ENCODE data around the gene PLEKHO1.
"Not testable (repeated sequence)": the region's sequence is repeated elsewhere in the genome, so short reads cannot be mapped to it uniquely, and the experiment has no call there.

The PLEKHO1 gene

DNA sequence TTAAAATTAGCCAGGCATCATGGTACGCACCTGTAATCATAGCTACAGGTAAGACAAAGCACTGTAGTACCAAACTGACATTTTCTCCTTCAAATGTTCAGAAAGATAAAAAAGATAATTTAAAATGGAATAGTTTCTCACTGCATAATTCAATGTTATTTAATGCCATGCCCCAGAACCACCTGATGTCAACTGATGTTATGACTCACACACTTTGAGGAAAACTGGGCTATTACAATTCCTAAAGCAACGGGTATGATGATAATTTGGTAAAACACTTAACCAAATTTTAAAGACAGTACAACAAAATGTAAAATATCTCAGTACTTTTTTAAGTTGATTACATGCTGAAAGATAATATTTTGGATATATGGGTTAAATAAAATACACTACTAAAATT is 22.9 kb upstream of the PLEKHO1 start:
- Histone ChIP-seq H3K4me3 (ENCODE audit: low read depth, low read length) (no peak overlapping the region), H3K9ac (no peak overlapping the region), H3K9me3 (ENCODE audit: control insufficient read depth, low read length) (no peaks in the 10 kb centered on the region), H3K36me3 (ENCODE audit: control insufficient read depth, insufficient read depth, low read length) (no peaks in the 10 kb centered on the region), H3K27me3 (ENCODE audit: control insufficient read depth, insufficient read depth, low read length) (no peaks in the 10 kb centered on the region), H3K4me2 (ENCODE audit: low read length) (no peak overlapping the region), H3K4me1 (no peaks in the 10 kb centered on the region), H3K27ac (no peak overlapping the region), H3K79me2 (no peaks in the 10 kb centered on the region), H2AFZ (no peak overlapping the region)
- TF ChIP-seq, protein P1, sequence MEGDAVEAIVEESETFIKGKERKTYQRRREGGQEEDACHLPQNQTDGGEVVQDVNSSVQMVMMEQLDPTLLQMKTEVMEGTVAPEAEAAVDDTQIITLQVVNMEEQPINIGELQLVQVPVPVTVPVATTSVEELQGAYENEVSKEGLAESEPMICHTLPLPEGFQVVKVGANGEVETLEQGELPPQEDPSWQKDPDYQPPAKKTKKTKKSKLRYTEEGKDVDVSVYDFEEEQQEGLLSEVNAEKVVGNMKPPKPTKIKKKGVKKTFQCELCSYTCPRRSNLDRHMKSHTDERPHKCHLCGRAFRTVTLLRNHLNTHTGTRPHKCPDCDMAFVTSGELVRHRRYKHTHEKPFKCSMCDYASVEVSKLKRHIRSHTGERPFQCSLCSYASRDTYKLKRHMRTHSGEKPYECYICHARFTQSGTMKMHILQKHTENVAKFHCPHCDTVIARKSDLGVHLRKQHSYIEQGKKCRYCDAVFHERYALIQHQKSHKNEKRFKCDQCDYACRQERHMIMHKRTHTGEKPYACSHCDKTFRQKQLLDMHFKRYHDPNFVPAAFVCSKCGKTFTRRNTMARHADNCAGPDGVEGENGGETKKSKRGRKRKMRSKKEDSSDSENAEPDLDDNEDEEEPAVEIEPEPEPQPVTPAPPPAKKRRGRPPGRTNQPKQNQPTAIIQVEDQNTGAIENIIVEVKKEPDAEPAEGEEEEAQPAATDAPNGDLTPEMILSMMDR (IDR thresholded peaks at IDR 0.05) = no peak

GRCh38 chr1:150127464-150127863 is 22.3 kb upstream of the PLEKHO1 start:
- no peak overlapping the region for H3K4me3 ChIP-seq (ENCODE audit: low read depth, low read length)
- no peaks in the 10 kb centered on the region for H3K27me3 ChIP-seq (ENCODE audit: control insufficient read depth, insufficient read depth, low read length)
- no peak overlapping the region for H3K4me2 ChIP-seq (ENCODE audit: low read length)
- no peaks in the 10 kb centered on the region for H3K36me3 ChIP-seq (ENCODE audit: control insufficient read depth, insufficient read depth, low read length)
- no peaks in the 10 kb centered on the region for H3K4me1 ChIP-seq
- TF ChIP-seq, protein P1 (IDR thresholded peaks at IDR 0.05) = no peak
- H3K9me3 ChIP-seq (ENCODE audit: control insufficient read depth, low read length) = no peaks in the 10 kb centered on the region
- H3K79me2 ChIP-seq = no peaks in the 10 kb centered on the region
- no peak overlapping the region for H3K27ac ChIP-seq
- H2AFZ ChIP-seq = no peak overlapping the region
- no peak overlapping the region for H3K9ac ChIP-seq

DNA sequence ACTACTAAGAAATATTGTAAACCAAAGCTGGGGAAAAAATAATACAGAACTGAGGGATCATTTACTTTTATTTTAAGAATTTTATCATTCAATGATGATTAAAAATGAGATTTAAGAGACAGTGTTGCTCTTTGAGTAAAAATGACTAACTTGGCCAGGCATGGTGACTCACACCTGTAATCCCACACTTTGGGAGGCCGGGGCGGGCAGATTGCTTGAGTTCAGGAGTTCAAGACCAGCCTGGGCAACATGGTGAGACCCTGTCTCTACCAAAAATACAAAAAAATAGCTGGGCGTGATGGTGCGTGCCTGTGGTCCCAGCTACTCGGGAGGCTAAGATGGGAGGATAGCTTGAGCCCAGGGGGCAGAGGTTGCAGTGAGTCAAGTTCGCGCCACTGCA is 21.8 kb upstream of the PLEKHO1 start:
- H3K36me3 ChIP-seq (ENCODE audit: control insufficient read depth, insufficient read depth, low read length) = no peaks in the 10 kb centered on the region
- TF ChIP-seq, protein P1 (IDR thresholded peaks at IDR 0.05) = no peak
- H3K4me1 ChIP-seq = no peaks in the 10 kb centered on the region
- H3K4me2 ChIP-seq (ENCODE audit: low read length) = no peak overlapping the region
- H2AFZ ChIP-seq = no peak overlapping the region
- no peaks in the 10 kb centered on the region for H3K9me3 ChIP-seq (ENCODE audit: control insufficient read depth, low read length)
- H3K27me3 ChIP-seq (ENCODE audit: control insufficient read depth, insufficient read depth, low read length) = no peaks in the 10 kb centered on the region
- H3K9ac ChIP-seq = no peak overlapping the region
- H3K79me2 ChIP-seq = no peaks in the 10 kb centered on the region
- H3K4me3 ChIP-seq (ENCODE audit: low read depth, low read length) = no peak overlapping the region
- H3K27ac ChIP-seq = no peak overlapping the region

DNA sequence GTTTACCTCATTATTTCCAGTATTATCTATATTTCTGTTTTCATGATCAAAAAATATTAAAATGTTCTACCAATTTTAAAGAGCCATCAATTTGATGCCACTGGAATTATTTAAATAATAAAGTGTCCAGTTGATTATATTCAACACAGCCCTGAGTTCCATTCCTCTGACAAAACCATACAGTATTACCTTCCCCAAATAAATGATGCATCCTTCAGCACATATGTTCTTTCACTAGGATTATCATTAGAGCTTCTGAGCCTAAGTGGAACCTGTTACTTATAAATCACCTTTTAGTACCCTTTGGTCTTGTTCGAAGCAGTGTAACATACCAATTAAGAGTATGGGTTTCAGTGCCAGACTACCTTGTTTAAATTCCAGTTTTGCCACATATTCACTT is 17.3 kb upstream of the PLEKHO1 start:
- no peak overlapping the region for H3K27ac ChIP-seq
- H3K27me3 ChIP-seq (ENCODE audit: control insufficient read depth, insufficient read depth, low read length) = no peaks in the 10 kb centered on the region
- H3K4me2 ChIP-seq (ENCODE audit: low read length) = no peak overlapping the region
- H2AFZ ChIP-seq = no peak overlapping the region
- H3K9ac ChIP-seq = no peak overlapping the region
- TF ChIP-seq, protein P1 (IDR thresholded peaks at IDR 0.05) = no peak
- H3K9me3 ChIP-seq (ENCODE audit: control insufficient read depth, low read length) = no peaks in the 10 kb centered on the region
- H3K4me1 ChIP-seq = no peaks in the 10 kb centered on the region
- no peaks in the 10 kb centered on the region for H3K79me2 ChIP-seq
- H3K36me3 ChIP-seq (ENCODE audit: control insufficient read depth, insufficient read depth, low read length) = no peaks in the 10 kb centered on the region
- no peak overlapping the region for H3K4me3 ChIP-seq (ENCODE audit: low read depth, low read length)

- Histone ChIP-seq H3K9ac (no peak overlapping the region), H3K9me3 (ENCODE audit: control insufficient read depth, low read length) (no peaks in the 10 kb centered on the region), H3K27me3 (ENCODE audit: control insufficient read depth, insufficient read depth, low read length) (no peaks in the 10 kb centered on the region), H3K27ac (no peak overlapping the region), H3K79me2 (no peaks in the 10 kb centered on the region), H3K4me1 (no peaks in the 10 kb centered on the region), H3K36me3 (ENCODE audit: control insufficient read depth, insufficient read depth, low read length) (no peaks in the 10 kb centered on the region), H2AFZ (no peak overlapping the region), H3K4me3 (ENCODE audit: low read depth, low read length) (no peak overlapping the region), H3K4me2 (ENCODE audit: low read length) (no peak overlapping the region)
- TF ChIP-seq, protein P1 (IDR thresholded peaks at IDR 0.05) = no peak
Measured at GRCh38 chr1:150134537-150134936, 15.2 kb upstream of the PLEKHO1 start.

GRCh38 chr1:150135400-150135799 is 14.3 kb upstream of the PLEKHO1 start:
- H3K9ac ChIP-seq; H3K4me2 ChIP-seq (ENCODE audit: low read length); H3K4me1 ChIP-seq; H2AFZ ChIP-seq; H3K27ac ChIP-seq; H3K27me3 ChIP-seq (ENCODE audit: control insufficient read depth, insufficient read depth, low read length); H3K9me3 ChIP-seq (ENCODE audit: control insufficient read depth, low read length); H3K36me3 ChIP-seq (ENCODE audit: control insufficient read depth, insufficient read depth, low read length); H3K4me3 ChIP-seq (ENCODE audit: low read depth, low read length); H3K79me2 ChIP-seq: not testable (repeated sequence)

All from parathyroid adenoma (tissue), 2 donors.